Measurements from ENCODE around the gene EFL1.

GRCh38 chr15:82081914-82082762 lies 180.4 kb downstream of the EFL1 start:
- TF ChIP-seq CTCF (conservative IDR thresholded peaks at IDR 0.05) = no peak
- no peak for TF ChIP-seq ZFX (IDR thresholded peaks at IDR 0.05)

All from C4-2B (cell line).